HEK293 (cell line): Measurements from ENCODE around the gene NEK8.

ENCODE experiments used
- BCL11B ChIP-seq: fragments of 450-650 bp; formaldehyde crosslinking; IDR thresholded peaks from 2 replicates; pipeline ENCODE4 v1.5.1; 2016; ENCODE audit warnings: low read depth, missing biosample characterization, missing genetic modification characterization
- EGR2 ChIP-seq: fragments of 450-650 bp; formaldehyde crosslinking; IDR thresholded peaks from 2 replicates; pipeline ENCODE4 v1.5.1; 2016; ENCODE audit warnings: low read depth, missing biosample characterization, missing genetic modification characterization
- GLIS1 ChIP-seq: fragments of 450-650 bp; formaldehyde crosslinking; IDR thresholded peaks from 2 replicates; pipeline ENCODE4 v1.5.1; 2016; ENCODE audit warnings: missing biosample characterization, missing genetic modification characterization
- HIC1 ChIP-seq: fragments of 450-650 bp; formaldehyde crosslinking; IDR thresholded peaks from 2 replicates; pipeline ENCODE4 v1.5.1; 2016; ENCODE audit warnings: missing biosample characterization, missing genetic modification characterization
- KLF10 ChIP-seq: fragments of 450-650 bp; IDR thresholded peaks from 2 replicates; pipeline ENCODE4 v1.5.1; 2018; ENCODE audit warnings: missing biosample characterization, mild to moderate bottlenecking, missing genetic modification characterization
- MZF1 ChIP-seq: fragments of 450-650 bp; formaldehyde crosslinking; IDR thresholded peaks from 2 replicates; pipeline ENCODE4 v1.5.1; 2017; ENCODE audit warnings: missing biosample characterization, missing genetic modification characterization, borderline replicate concordance
- OSR2 ChIP-seq: fragments of 450-650 bp; formaldehyde crosslinking; IDR thresholded peaks from 2 replicates; pipeline ENCODE4 v1.5.1; 2016; ENCODE audit warnings: missing biosample characterization, missing genetic modification characterization
- PATZ1 ChIP-seq: fragments of 450-650 bp; formaldehyde crosslinking; IDR thresholded peaks from 2 replicates; pipeline ENCODE4 v1.5.1; 2016; ENCODE audit warnings: missing biosample characterization, missing genetic modification characterization
- PRDM4 ChIP-seq: fragments of 450-650 bp; formaldehyde crosslinking; IDR thresholded peaks from 2 replicates; pipeline ENCODE4 v1.5.1; 2017; ENCODE audit warnings: missing biosample characterization, missing genetic modification characterization
- SCRT1 ChIP-seq: fragments of 450-650 bp; formaldehyde crosslinking; IDR thresholded peaks from 2 replicates; pipeline ENCODE4 v1.5.1; 2016; ENCODE audit warnings: missing biosample characterization, missing genetic modification characterization, borderline replicate concordance
- SP7 ChIP-seq: fragments of 450-650 bp; formaldehyde crosslinking; IDR thresholded peaks from 2 replicates; pipeline ENCODE4 v1.5.1; 2016; ENCODE audit warnings: missing biosample characterization, missing genetic modification characterization
- TRIM28 ChIP-seq: IDR thresholded peaks from 2 replicates; pipeline ENCODE4 v1.6.1; 2011; ENCODE audit warnings: low read length, control low read depth, borderline replicate concordance
- ZBTB10 ChIP-seq: fragments of 450-650 bp; formaldehyde crosslinking; IDR thresholded peaks from 2 replicates; pipeline ENCODE4 v1.5.1; 2016; ENCODE audit warnings: missing biosample characterization, missing genetic modification characterization
- ZBTB21 ChIP-seq: fragments of 450-650 bp; formaldehyde crosslinking; IDR thresholded peaks from 2 replicates; pipeline ENCODE4 v1.5.1; 2017; ENCODE audit warnings: missing biosample characterization, missing genetic modification characterization
- ZFP69B ChIP-seq: fragments of 450-650 bp; formaldehyde crosslinking; IDR thresholded peaks from 2 replicates; pipeline ENCODE4 v1.5.1; 2016; ENCODE audit warnings: missing biosample characterization, missing genetic modification characterization
- ZNF184 ChIP-seq: fragments of 450-650 bp; IDR thresholded peaks from 2 replicates; pipeline ENCODE4 v1.5.1; 2018; ENCODE audit warnings: missing biosample characterization, mild to moderate bottlenecking, missing genetic modification characterization
- ZNF24 ChIP-seq: fragments of 450-650 bp; formaldehyde crosslinking; IDR thresholded peaks from 2 replicates; pipeline ENCODE4 v1.5.1; 2016; ENCODE audit warnings: missing biosample characterization, missing genetic modification characterization
- ZNF501 ChIP-seq: fragments of 450-650 bp; formaldehyde crosslinking; IDR thresholded peaks from 2 replicates; pipeline ENCODE4 v1.5.1; 2016; ENCODE audit warnings: missing biosample characterization, missing genetic modification characterization
- ZNF521 ChIP-seq: fragments of 450-650 bp; formaldehyde crosslinking; IDR thresholded peaks from 2 replicates; pipeline ENCODE4 v1.5.1; 2017; ENCODE audit warnings: missing biosample characterization, mild to moderate bottlenecking, missing genetic modification characterization
- ZNF529 ChIP-seq: fragments of 450-650 bp; formaldehyde crosslinking; IDR thresholded peaks from 2 replicates; pipeline ENCODE4 v1.5.1; 2017; ENCODE audit warnings: missing genetic modification characterization, missing biosample characterization; ENCODE audit not compliant: insufficient replicate concordance
- ZNF585B ChIP-seq: fragments of 450-650 bp; formaldehyde crosslinking; IDR thresholded peaks from 2 replicates; pipeline ENCODE4 v1.5.1; 2016; ENCODE audit warnings: missing biosample characterization, missing genetic modification characterization
- ZNF677 ChIP-seq: fragments of 450-650 bp; IDR thresholded peaks from 2 replicates; pipeline ENCODE4 v1.5.0; 2018; ENCODE audit warnings: missing biosample characterization, mild to moderate bottlenecking, missing genetic modification characterization, moderate library complexity
- ZNF768 ChIP-seq: fragments of 450-650 bp; formaldehyde crosslinking; IDR thresholded peaks from 2 replicates; pipeline ENCODE4 v1.5.1; 2018; ENCODE audit warnings: missing biosample characterization, mild to moderate bottlenecking, missing genetic modification characterization
- ZNF776 ChIP-seq: fragments of 450-650 bp; formaldehyde crosslinking; IDR thresholded peaks from 2 replicates; pipeline ENCODE4 v1.5.0; 2017; ENCODE audit warnings: missing biosample characterization, missing genetic modification characterization, borderline replicate concordance
- TF ChIP-seq, protein P1 (sequence below): fragments of 450-650 bp; IDR thresholded peaks from 2 replicates; pipeline ENCODE4 v1.5.1; 2018; ENCODE audit warnings: missing biosample characterization, missing genetic modification characterization
- TF ChIP-seq, protein P2 (sequence below): fragments of 450-650 bp; formaldehyde crosslinking; IDR thresholded peaks from 2 replicates; pipeline ENCODE4 v1.5.1; 2017; ENCODE audit warnings: missing biosample characterization, missing genetic modification characterization

NEK8 gene

DNA sequence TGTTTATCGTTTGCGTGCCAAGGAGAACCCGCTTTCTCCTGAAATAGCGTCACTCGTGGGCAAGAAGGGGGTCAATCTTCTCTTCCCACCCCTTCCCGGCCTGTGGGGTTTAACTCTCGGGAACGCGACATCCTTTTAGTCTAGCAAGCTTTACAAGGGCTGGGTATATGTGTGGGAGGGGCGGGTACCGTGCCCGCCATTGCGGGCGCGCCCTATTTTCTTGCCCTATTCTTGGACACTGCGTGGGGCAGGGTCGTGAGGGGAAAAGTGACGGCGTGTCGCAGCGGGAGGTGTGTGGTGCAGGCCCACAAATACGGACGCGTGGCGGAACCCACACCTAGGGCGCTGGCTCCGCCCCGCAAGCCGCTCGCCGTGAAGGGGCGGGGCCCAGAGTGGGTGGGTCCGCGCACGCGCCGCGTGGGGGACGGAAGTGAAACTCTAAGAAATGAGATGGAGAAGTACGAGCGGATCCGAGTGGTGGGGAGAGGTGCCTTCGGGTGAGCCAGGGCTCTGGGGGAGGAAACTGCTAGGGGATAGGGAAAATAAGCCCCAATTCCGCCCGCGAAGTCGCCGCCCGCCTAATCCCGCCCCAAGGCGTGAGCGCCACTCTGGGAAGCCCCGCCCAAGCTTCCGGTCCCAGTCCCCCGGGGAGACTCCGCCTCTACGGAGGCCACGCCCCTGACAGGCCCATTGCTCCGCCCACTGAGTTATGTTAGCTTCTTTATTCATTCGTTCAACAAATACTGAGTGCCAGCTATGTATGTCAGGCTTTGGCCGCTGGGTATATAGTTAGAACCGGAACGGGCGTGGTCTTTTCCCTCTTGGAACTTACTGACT is at the start of gene NEK8 (continued):
- TF ChIP-seq ZNF24 (tag by site-specific recombination) (peak; percentile 39; the same call in 1 of the 2 replicates), ZNF501 (tag by site-specific recombination) (peak; percentile 47; the same call in 1 of the 2 replicates), MZF1 (tag by site-specific recombination) (peak; percentile 37; the same call in 1 of the 2 replicates), ZNF521 (tag by site-specific recombination) (no peak), BCL11B (tag by site-specific recombination) (peak; percentile 49; the same call in 1 of the 2 replicates), ZBTB10 (tag by site-specific recombination) (peak; percentile 53; the same call in 1 of the 2 replicates), HIC1 (tag by site-specific recombination) (peak; percentile 96), ZNF184 (tag by site-specific recombination) (0 out of 2 replicates have a peak, but pooled peaks have one; percentile 11), ZBTB21 (tag by site-specific recombination) (peak; percentile 28; the same call in 1 of the 2 replicates), PATZ1 (tag by site-specific recombination) (peak; percentile 50), ZFP69B (tag by site-specific recombination) (peak; percentile 53; the same call in 1 of the 2 replicates), GLIS1 (peak; percentile 94), SP7 (peak; percentile 38; the same call in 1 of the 2 replicates), ZNF768 (tag by site-specific recombination) (no peak), KLF10 (tag by site-specific recombination) (peak; percentile 81), OSR2 (tag by site-specific recombination) (no peak), SCRT1 (tag by site-specific recombination) (no peak), ZNF529 (tag by site-specific recombination) (no peak), ZNF776 (tag by site-specific recombination) (no peak), ZNF585B (tag by site-specific recombination) (no peak), EGR2 (peak; percentile 80), TRIM28 (no peak), ZNF677 (tag by site-specific recombination) (no peak), PRDM4 (0 out of 2 replicates have a peak, but pooled peaks have one; percentile 44)
- TF ChIP-seq, protein P1, sequence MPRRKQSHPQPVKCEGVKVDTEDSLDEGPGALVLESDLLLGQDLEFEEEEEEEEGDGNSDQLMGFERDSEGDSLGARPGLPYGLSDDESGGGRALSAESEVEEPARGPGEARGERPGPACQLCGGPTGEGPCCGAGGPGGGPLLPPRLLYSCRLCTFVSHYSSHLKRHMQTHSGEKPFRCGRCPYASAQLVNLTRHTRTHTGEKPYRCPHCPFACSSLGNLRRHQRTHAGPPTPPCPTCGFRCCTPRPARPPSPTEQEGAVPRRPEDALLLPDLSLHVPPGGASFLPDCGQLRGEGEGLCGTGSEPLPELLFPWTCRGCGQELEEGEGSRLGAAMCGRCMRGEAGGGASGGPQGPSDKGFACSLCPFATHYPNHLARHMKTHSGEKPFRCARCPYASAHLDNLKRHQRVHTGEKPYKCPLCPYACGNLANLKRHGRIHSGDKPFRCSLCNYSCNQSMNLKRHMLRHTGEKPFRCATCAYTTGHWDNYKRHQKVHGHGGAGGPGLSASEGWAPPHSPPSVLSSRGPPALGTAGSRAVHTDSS (tag by site-specific recombination): no peak
- TF ChIP-seq, protein P2, sequence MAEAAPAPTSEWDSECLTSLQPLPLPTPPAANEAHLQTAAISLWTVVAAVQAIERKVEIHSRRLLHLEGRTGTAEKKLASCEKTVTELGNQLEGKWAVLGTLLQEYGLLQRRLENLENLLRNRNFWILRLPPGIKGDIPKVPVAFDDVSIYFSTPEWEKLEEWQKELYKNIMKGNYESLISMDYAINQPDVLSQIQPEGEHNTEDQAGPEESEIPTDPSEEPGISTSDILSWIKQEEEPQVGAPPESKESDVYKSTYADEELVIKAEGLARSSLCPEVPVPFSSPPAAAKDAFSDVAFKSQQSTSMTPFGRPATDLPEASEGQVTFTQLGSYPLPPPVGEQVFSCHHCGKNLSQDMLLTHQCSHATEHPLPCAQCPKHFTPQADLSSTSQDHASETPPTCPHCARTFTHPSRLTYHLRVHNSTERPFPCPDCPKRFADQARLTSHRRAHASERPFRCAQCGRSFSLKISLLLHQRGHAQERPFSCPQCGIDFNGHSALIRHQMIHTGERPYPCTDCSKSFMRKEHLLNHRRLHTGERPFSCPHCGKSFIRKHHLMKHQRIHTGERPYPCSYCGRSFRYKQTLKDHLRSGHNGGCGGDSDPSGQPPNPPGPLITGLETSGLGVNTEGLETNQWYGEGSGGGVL (tag by site-specific recombination): no peak
